Measurements from ENCODE around the gene XRCC5.

Gene XRCC5

DNA sequence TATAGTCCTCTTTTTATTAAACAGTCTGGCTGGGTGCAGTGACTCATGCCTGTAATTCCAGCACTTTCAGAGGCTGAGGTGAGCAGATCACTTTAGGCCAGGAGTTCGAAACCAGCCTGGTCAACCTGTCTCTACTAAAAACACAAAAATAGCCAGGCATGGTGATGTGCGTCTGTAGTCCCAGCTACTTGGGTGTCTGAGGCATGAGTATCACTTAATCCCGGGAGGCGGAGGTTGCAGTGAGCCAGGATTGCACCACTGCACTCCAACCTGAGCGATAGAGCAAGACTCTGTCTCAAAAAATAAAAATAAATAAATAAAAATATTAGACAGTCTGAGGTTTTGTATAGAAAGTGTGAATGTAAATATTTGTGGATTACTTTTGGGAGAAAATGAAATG, 17.8 kb downstream of the XRCC5 start:
- no peak overlapping the region for H4K8ac ChIP-seq (ENCODE audit: low read depth, low read length)
- no peak overlapping the region for H4K12ac ChIP-seq (ENCODE audit: low read depth, low read length)
- no peak overlapping the region for H2BK12ac ChIP-seq (ENCODE audit: low read length)
- no peak overlapping the region for H2AFZ ChIP-seq (ENCODE audit: insufficient read depth, low read length, poor library complexity)
- H3K36me3 ChIP-seq (ENCODE audit: control insufficient read depth in 1 of 2, insufficient read depth in 2 of 2, low read length in 2 of 2) = peaks cover 14 to 44% of the 10 kb centered on the region in 2 experiments
- H3K79me1 ChIP-seq (ENCODE audit: low read length) = no peaks in the 10 kb centered on the region
- no peak overlapping the region for H2AK5ac ChIP-seq (ENCODE audit: low read length)
- no peak for DNase-seq
- no peak overlapping the region for H3K4ac ChIP-seq (ENCODE audit: low read depth, low read length)
- H2BK120ac ChIP-seq (ENCODE audit: insufficient read depth, low read length, poor library complexity) = no peak overlapping the region
- WGBS (ENCODE audit: extremely low coverage, insufficient coverage, insufficient read length) = no CpG with 5 or more reads among the region's 5 CpGs
- H3K9me3 ChIP-seq (ENCODE audit: insufficient read depth, low read depth, low read length) = no peaks in the 10 kb centered on the region
- no peak overlapping the region for H3K27ac ChIP-seq (ENCODE audit: low read depth, low read length)
- H3K9ac ChIP-seq (ENCODE audit: low read length) = no peak overlapping the region
- no peak overlapping the region for H3K4me2 ChIP-seq (ENCODE audit: low read length)
- H3K4me3 ChIP-seq (ENCODE audit: low read depth, low read length) = no peak overlapping the region
- H4K91ac ChIP-seq (ENCODE audit: low read depth, low read length) = no peak overlapping the region
- no peaks in the 10 kb centered on the region for H3K4me1 ChIP-seq (ENCODE audit: control insufficient read depth in 1 of 2, insufficient read depth in 2 of 2, low read length in 2 of 2)
- no peaks in the 10 kb centered on the region for H3K27me3 ChIP-seq (ENCODE audit: insufficient read depth, low read length)
- H3K23ac ChIP-seq (ENCODE audit: low read length) = no peak overlapping the region
- H3K79me2 ChIP-seq (ENCODE audit: control insufficient read depth, insufficient read depth, low read length, poor library complexity) = no peaks in the 10 kb centered on the region
- no peak overlapping the region for H2BK5ac ChIP-seq (ENCODE audit: low read depth, low read length, poor library complexity)
- no peak overlapping the region for H3K18ac ChIP-seq (ENCODE audit: low read length)
- H3K14ac ChIP-seq (ENCODE audit: low read length) = no peak overlapping the region

DNA sequence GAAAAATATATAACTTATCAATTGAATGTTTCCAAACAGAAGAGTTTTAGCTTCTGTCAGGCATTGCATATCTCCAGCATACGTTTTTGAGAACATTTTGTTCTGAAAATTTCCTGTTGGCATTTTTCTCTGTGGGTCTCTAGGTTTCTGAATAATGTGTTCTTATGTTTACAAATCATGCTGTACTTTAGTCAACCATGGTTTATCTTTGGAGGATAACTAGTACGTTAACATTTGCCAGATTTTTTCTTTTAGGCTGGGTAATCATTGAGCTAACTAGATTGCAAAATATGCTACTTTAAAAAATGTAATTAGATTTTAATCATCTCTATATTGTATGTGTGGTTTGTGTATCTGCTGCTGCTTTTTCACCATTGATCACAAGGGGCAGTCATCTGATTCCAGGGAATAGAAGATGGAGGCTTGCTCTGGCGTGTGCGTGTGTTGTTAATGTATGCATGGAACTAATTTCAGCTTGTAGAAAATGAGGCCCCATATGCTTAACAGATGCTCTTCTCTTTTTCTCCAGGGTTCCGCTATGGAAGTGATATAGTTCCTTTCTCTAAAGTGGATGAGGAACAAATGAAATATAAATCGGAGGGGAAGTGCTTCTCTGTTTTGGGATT, 21.3 kb downstream of the XRCC5 start:
- no peak overlapping the region for H2BK120ac ChIP-seq (ENCODE audit: insufficient read depth, low read length, poor library complexity)
- no peak overlapping the region for H3K23ac ChIP-seq (ENCODE audit: low read length)
- no peaks in the 10 kb centered on the region for H3K27me3 ChIP-seq (ENCODE audit: insufficient read depth, low read length)
- H3K14ac ChIP-seq (ENCODE audit: low read length) = no peak overlapping the region
- H4K91ac ChIP-seq (ENCODE audit: low read depth, low read length) = no peak overlapping the region
- no peak overlapping the region for H3K27ac ChIP-seq (ENCODE audit: low read depth, low read length)
- no peaks in the 10 kb centered on the region for H3K79me1 ChIP-seq (ENCODE audit: low read length)
- H3K4me1 ChIP-seq (ENCODE audit: control insufficient read depth in 1 of 2, insufficient read depth in 2 of 2, low read length in 2 of 2) = no peaks in the 10 kb centered on the region
- no peak overlapping the region for H3K4ac ChIP-seq (ENCODE audit: low read depth, low read length)
- no peak overlapping the region for H4K8ac ChIP-seq (ENCODE audit: low read depth, low read length)
- H3K9ac ChIP-seq (ENCODE audit: low read length) = no peak overlapping the region
- no peak overlapping the region for H3K4me2 ChIP-seq (ENCODE audit: low read length)
- no peak overlapping the region for H2AK5ac ChIP-seq (ENCODE audit: low read length)
- no peak overlapping the region for H2AFZ ChIP-seq (ENCODE audit: insufficient read depth, low read length, poor library complexity)
- no peak overlapping the region for H3K4me3 ChIP-seq (ENCODE audit: low read depth, low read length)
- WGBS (ENCODE audit: extremely low coverage, insufficient coverage, insufficient read length) = no CpG with 5 or more reads among the region's 6 CpGs
- H3K36me3 ChIP-seq (ENCODE audit: control insufficient read depth in 1 of 2, insufficient read depth in 2 of 2, low read length in 2 of 2) = peaks cover 12 to 44% of the 10 kb centered on the region in 2 experiments
- H3K9me3 ChIP-seq (ENCODE audit: insufficient read depth, low read depth, low read length) = no peaks in the 10 kb centered on the region
- DNase-seq = no peak
- no peak overlapping the region for H2BK5ac ChIP-seq (ENCODE audit: low read depth, low read length, poor library complexity)
- no peak overlapping the region for H3K18ac ChIP-seq (ENCODE audit: low read length)
- H2BK12ac ChIP-seq (ENCODE audit: low read length) = no peak overlapping the region
- no peak overlapping the region for H4K12ac ChIP-seq (ENCODE audit: low read depth, low read length)
- H3K79me2 ChIP-seq (ENCODE audit: control insufficient read depth, insufficient read depth, low read length, poor library complexity) = no peaks in the 10 kb centered on the region

DNA sequence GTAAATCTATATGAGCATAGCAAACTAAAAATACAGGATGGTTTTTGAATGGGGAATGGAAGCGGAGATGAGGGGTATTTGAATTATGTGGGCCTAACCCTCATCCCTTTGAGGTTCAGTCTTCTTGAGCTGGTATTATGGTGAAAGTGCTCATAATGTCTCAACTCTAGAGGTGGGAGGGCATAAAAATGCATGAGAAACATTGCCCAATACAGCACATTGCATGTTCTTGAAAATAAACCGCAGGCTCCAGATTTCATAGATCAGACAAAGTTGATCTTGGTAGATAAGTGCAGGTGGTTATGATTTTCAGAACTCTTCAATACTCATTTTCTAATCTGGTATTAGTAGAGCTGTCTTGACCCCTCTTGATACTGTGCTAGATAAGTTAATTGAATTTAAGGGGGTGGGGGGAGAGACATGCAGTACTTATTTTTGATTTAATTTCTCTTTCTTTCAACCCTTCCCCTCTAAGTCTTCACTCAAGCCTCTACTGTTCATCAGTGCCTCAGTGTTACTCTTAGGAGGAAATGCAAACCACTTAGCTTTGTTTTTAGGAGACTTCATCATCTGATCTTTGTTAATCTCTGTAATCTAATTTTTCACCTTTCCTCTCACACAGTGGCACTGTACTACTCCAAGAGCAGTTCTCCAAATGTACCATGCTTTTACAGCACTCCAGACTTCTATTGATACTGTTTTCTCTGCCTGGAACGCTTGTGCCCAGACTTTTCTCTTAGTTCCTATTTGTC, 22.2 kb downstream of the XRCC5 start:
- Histone ChIP-seq H3K27me3 (ENCODE audit: insufficient read depth, low read length) (no peaks in the 10 kb centered on the region), H2BK5ac (ENCODE audit: low read depth, low read length, poor library complexity) (no peak overlapping the region), H3K4ac (ENCODE audit: low read depth, low read length) (no peak overlapping the region), H2AK5ac (ENCODE audit: low read length) (no peak overlapping the region), H2AFZ (ENCODE audit: insufficient read depth, low read length, poor library complexity) (no peak overlapping the region), H3K4me3 (ENCODE audit: low read depth, low read length) (no peak overlapping the region), H3K9me3 (ENCODE audit: insufficient read depth, low read depth, low read length) (no peaks in the 10 kb centered on the region), H3K4me2 (ENCODE audit: low read length) (no peak overlapping the region), H3K36me3 (ENCODE audit: control insufficient read depth in 1 of 2, insufficient read depth in 2 of 2, low read length in 2 of 2) (peaks cover 14 to 45% of the 10 kb centered on the region in 2 experiments), H3K79me2 (ENCODE audit: control insufficient read depth, insufficient read depth, low read length, poor library complexity) (no peaks in the 10 kb centered on the region), H2BK120ac (ENCODE audit: insufficient read depth, low read length, poor library complexity) (no peak overlapping the region), H4K12ac (ENCODE audit: low read depth, low read length) (no peak overlapping the region), H3K27ac (ENCODE audit: low read depth, low read length) (no peak overlapping the region), H3K79me1 (ENCODE audit: low read length) (no peaks in the 10 kb centered on the region), H3K9ac (ENCODE audit: low read length) (no peak overlapping the region), H4K91ac (ENCODE audit: low read depth, low read length) (no peak overlapping the region), H3K18ac (ENCODE audit: low read length) (no peak overlapping the region), H3K23ac (ENCODE audit: low read length) (no peak overlapping the region), H3K14ac (ENCODE audit: low read length) (no peak overlapping the region), H4K8ac (ENCODE audit: low read depth, low read length) (no peak overlapping the region), H2BK12ac (ENCODE audit: low read length) (no peak overlapping the region), H3K4me1 (ENCODE audit: control insufficient read depth in 1 of 2, insufficient read depth in 2 of 2, low read length in 2 of 2) (no peaks in the 10 kb centered on the region)
- WGBS (ENCODE audit: extremely low coverage, insufficient coverage, insufficient read length) = 100% methylated on average over 1 of the region's 3 CpGs
- no peak for DNase-seq

DNA sequence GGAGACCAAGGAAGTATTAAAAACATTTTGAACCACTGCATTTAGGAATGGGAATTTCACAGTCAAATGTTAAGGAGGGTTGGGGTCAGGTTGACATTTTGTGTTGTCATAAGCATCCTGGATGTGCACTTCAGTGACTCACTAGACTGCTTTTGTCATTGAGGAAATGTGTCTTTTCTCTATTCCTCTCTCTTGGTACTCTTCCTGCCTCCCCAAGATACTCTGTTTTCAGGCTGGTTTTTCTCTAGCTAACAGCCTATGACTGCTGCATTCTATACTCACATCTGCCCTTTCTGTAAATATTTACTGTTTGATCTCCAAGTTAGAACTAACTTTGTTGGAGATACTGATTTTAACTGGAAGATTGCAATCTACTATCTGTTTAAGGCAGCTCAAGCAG, 23.4 kb downstream of the XRCC5 start:
- DNase-seq = no peak
- Histone ChIP-seq H3K27ac (ENCODE audit: low read depth, low read length) (no peak overlapping the region), H3K4me2 (ENCODE audit: low read length) (no peak overlapping the region)

More for the DNA sequence above, 23.4 kb downstream of the XRCC5 start:
- Histone ChIP-seq H3K14ac (ENCODE audit: low read length) (no peak overlapping the region), H4K91ac (ENCODE audit: low read depth, low read length) (no peak overlapping the region), H3K36me3 (ENCODE audit: control insufficient read depth in 1 of 2, insufficient read depth in 2 of 2, low read length in 2 of 2) (peaks cover 10 to 47% of the 10 kb centered on the region in 2 experiments), H3K18ac (ENCODE audit: low read length) (no peak overlapping the region), H3K4me1 (ENCODE audit: control insufficient read depth in 1 of 2, insufficient read depth in 2 of 2, low read length in 2 of 2) (no peaks in the 10 kb centered on the region), H3K79me1 (ENCODE audit: low read length) (no peaks in the 10 kb centered on the region), H3K23ac (ENCODE audit: low read length) (no peak overlapping the region), H2AFZ (ENCODE audit: insufficient read depth, low read length, poor library complexity) (no peak overlapping the region), H2BK5ac (ENCODE audit: low read depth, low read length, poor library complexity) (no peak overlapping the region), H3K9ac (ENCODE audit: low read length) (no peak overlapping the region), H3K4ac (ENCODE audit: low read depth, low read length) (no peak overlapping the region), H4K8ac (ENCODE audit: low read depth, low read length) (no peak overlapping the region), H2BK120ac (ENCODE audit: insufficient read depth, low read length, poor library complexity) (no peak overlapping the region), H3K79me2 (ENCODE audit: control insufficient read depth, insufficient read depth, low read length, poor library complexity) (no peaks in the 10 kb centered on the region), H3K4me3 (ENCODE audit: low read depth, low read length) (no peak overlapping the region), H4K12ac (ENCODE audit: low read depth, low read length) (no peak overlapping the region), H2BK12ac (ENCODE audit: low read length) (no peak overlapping the region), H3K27me3 (ENCODE audit: insufficient read depth, low read length) (no peaks in the 10 kb centered on the region), H2AK5ac (ENCODE audit: low read length) (no peak overlapping the region), H3K9me3 (ENCODE audit: insufficient read depth, low read depth, low read length) (no peaks in the 10 kb centered on the region)
